Pericardium fibroblast (primary cell): ENCODE measurements around the gene GYPC. TPM values are rescaled to one million over a fixed set of nuclear protein-coding genes. Genes with fewer than 3 reads are reported as not detected.

Experiments
- total RNA-seq: library from RNA; depleted of rRNA; stranded (reverse); fragments of >200 nt; gene quantifications from 2 replicates; pipeline ENCODE4 v1.2.3, GENCODE V29; 2015

Gene GYPC, protein sequence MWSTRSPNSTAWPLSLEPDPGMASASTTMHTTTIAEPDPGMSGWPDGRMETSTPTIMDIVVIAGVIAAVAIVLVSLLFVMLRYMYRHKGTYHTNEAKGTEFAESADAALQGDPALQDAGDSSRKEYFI
- total RNA-seq: 222 and 267 TPM in 2 replicates

DNA sequence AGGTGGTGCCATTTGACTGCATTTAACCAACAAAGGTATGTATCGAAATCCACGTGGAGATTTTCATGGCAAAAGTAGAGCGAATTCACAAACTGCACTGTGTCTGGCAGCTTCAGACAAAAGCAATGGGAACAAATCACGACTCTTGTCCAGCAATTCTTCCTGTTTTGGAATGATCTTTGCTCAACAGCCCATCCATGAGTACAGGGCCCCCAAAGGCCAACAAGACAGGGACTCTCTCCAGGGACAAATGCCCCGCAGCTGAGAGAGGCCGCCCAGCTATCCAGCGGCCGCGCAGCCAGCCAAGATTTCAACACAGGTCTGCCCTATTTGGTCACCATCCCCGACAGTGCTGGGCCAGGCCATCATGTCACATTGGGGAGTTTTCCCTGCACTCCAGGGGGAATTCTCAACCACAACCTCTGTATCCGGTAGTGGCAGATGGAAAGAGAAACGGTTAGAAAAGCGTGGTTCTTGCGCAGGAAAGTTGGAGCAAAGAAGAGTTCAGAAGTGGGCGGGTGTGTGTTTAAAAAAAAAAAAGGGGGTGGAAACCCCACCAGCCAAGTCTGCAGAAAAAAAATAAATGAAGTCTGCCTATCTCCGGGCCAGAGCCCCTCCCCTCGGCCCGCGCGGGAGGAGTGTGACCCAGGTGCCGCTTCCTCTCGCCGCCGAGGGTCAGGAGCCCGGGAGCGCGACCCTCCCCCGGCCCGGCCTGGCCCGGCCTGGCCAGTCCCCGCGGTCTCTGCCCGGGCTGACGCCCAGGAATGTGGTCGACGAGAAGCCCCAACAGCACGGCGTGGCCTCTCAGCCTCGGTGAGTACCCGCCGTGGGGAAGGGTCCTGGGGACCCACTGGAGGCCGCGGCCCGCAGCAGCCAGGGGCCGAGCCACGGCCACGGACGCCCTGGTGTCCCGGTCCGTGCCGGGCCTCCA lies at the start of gene GYPC:
Gene GYPC (plus strand): TSS at position 659 of the 931 bp plus-strand sequence. CDS start 106 bp downstream, at position 765.

Other genes with a start within 250 kb of the GYPC start
- gene TEX51, start 242.7 kb downstream of the GYPC start, total RNA-seq: not detected in 2 replicates